ENCODE measurements around the gene NEIL3.

Gene NEIL3

GRCh38 chr4:177411996-177412395 lies 102.3 kb downstream of the NEIL3 start:
- DNase-seq (ENCODE audit: low spot score), result no peak
